DMS 273 (cell line): Measurements from ENCODE around the gene FRYL.
"Not testable (repeated sequence)": the region's sequence is repeated elsewhere in the genome, so short reads cannot be mapped to it uniquely, and the experiment has no call there.

ENCODE experiments used
- DNase-seq: peaks from one replicate; lab custom pipeline; 2025; ENCODE audit not compliant: unreplicated experiment; lab: John Stamatoyannopoulos, UW

FRYL gene

GRCh38 chr4:48786549-48786948 is 6.5 kb upstream of the FRYL start:
- DNase-seq = no peak

- no peak for DNase-seq
Observed at GRCh38 chr4:48785302-48785701, 5.2 kb upstream of the FRYL start.

- DNase-seq = no peak
Observed at GRCh38 chr4:48781968-48782367, 1.9 kb upstream of the FRYL start.

DNA sequence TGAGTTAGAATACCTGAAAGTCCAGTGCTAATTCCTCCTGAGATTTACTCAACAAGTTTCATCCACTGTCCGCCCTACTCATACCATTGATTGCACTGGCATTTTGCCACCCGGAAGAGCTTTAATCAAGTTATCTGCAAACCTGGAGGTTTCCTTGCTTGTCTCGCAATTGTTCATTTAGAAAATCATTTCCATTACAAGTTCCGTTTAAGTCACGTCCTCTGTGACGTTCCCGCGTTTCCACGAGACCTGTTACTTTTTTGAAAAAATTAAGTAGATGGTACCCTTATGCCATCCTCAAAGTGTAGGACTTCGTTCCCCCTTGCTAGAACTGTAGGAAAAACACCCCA is 761 bp upstream of the FRYL start:
- peak; percentile 62 for DNase-seq

- peak; percentile 81 for DNase-seq
Observed at GRCh38 chr4:48779095-48779997, 733 bp downstream of the FRYL start.

DNA sequence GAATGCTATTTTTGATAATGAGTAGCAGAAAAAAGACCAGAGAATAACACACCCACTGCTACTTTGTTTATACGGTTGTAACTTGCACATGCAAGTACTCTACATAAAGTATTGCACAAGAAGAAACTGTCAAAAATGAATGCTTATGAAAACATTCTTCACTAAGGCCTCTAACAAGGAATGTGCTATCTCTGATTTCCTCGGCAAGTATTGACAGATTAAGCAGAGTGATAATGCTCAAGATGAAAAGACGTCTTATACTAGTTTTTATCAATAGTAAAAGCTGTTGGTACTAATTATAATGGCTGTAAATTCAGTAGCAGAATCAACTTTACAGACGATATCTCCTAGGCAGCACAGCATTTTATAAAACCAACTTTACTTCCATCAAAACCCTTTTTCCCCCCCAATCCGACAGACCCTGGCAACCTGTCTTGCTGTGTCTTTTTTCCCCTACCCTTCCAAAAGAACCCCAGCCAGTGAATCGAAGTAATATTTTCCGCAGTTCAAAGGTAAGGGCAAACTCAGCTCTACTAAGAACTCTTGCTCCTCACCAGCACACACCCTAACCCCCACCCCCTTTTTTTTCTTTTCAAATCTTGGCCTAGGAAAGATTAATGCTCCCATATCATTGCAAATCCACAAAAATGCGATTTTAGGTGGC is 1.5 kb downstream of the FRYL start:
- DNase-seq = peak; percentile 32

GRCh38 chr4:48777739-48778138 is 2.3 kb downstream of the FRYL start:
- no peak for DNase-seq

DNA sequence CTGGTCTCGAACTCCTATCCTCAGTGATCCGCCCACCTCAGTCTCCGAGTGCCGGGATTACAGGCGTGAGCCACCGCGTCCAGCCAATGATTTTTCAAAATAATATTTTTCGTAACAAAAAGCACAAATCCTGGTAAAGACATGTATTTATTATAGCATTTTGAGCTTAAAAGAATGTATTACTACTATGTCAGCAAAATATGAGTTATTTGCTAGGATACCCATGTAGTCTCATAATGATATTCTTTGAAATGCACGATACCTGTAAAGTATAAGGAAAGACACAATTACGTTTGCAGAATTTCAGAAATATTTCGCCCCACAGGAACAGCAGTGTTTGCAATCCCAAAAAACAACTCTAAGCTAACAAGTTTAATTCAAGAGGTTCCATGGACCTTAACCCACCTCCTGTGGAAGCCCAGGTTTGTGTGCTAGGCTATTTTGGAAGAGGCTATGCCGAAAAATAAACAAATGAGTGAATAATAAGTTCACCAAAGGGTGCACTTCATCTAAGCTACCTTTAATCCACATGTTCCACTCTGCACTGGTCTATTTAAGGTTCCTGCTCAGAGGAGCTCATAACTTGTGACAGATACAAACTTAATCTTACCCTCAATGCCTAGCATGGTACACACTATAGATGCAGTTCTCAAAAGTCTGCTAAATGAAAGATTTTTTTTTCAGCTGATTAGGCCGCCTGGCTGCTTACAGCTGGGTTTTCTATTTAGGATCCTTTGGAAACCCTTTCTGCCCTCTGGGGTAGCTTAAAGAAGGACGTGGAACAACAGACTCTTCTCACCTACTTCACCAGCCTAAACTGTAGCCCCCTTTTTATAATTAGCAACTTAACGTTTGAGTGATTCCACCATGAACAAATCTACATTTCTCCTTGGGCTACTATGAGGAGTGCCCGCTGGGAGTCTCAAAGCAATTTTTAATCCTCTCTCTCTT is 5.0 kb downstream of the FRYL start:
- no peak for DNase-seq

GRCh38 chr4:48772556-48772955 is 7.5 kb downstream of the FRYL start:
- no peak for DNase-seq

GRCh38 chr4:48767055-48767929 is 12.8 kb downstream of the FRYL start:
- no peak for DNase-seq

DNA sequence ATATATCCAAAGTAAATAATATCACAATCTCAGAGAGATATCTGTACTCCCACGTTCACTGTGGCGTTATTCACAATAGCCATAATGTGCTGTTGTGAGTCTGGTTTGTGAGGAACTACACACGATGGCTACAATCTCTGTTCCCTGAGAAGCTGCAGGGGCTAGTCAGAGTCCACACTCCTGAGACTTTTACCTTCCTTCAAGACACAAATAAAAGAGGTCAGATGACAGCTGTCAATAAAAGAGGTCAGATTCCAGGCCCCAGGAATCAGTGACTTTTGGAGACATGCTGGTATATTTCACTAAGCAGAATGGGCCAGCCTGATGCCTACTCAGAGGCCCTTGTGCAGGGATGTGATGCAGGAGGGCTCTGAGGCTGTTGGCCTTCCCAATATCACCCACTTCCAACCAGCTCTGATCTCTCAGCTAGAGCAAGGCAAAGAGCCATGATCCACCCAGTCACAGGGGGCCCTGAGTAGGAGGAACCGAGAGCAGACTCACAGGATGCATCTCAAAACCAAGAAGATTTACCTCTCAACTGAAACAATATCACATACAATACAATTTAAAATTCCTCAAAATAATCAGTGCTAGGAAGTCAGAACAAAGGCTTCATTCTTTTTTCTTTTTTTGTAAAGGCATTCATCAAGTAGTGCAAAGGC is 13.8 kb downstream of the FRYL start:
- DNase-seq = no peak

DNA sequence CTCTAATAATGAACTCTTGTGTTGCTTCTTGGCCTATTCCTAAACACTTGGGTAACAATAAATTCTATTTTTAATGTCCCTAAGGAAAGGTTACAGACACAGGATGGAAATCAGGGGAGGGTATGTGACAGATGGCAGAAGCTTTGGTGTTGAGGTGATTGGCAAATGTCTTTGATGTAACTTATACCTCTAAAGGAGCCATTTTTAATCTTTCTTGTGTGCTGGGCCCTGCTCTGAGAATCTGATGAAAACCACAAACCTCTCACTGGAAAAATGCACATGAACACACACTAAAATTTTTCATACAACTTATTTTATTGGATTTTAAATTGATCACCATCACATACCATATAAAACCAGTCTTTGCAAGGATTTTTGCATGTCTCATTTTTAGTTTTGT is 17.7 kb downstream of the FRYL start:
- peak; percentile 13 for DNase-seq

GRCh38 chr4:48761286-48761685 is 18.8 kb downstream of the FRYL start:
- DNase-seq = no peak

GRCh38 chr4:48758703-48759102 is 21.4 kb downstream of the FRYL start:
- not testable (repeated sequence) for DNase-seq

GRCh38 chr4:48756689-48757220 is 23.3 kb downstream of the FRYL start:
- DNase-seq = no peak

DNA sequence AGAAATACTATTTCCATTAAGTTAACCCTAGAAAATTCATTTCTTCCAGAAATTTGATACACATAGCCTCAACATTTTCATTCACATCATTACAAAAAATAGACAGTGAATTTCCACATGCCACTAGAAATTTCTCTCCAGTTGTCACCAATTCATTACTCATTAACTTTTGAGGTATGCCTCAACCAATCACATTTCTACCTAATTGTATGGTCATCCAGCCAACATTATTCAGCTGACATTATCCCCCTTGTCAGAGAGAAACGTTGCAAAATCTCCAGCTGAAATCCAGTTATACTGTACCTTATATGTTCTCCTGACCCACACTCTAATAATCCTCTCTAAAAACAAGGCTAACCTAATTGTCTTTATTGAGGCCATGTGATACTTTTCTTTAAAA is 24.8 kb downstream of the FRYL start:
- DNase-seq = no peak

GRCh38 chr4:48753159-48753558 is 26.9 kb downstream of the FRYL start:
- DNase-seq = no peak

- no peak for DNase-seq
Observed at GRCh38 chr4:48752726-48753125, 27.4 kb downstream of the FRYL start.

DNA sequence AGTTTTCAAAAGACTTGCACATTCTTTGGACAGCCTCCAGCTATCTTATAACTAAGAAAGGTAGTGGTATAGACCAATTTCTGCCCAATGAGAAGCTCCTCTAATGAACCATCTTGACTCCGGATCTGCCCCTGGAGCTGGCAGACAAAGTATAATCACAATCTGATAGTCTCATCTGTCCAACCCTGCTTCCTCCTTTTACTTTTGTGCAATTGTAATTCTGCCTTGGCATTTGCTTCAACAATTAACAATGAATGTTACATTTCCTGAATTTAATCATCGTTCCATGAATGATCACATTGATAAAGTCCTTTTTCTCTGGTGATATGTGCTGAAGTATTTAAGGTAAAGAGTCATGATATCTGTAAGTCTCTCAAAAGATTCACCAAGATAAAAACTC is 27.8 kb downstream of the FRYL start:
- DNase-seq = no peak
